NCI-H82 treated with DMSO at 0.1 percent for 48 hours (cell line): ENCODE results near the gene LAMB3.
A peak's percentile ranks its signal among the peaks of the same experiment; 100 is the strongest.

Experiments
- DNase-seq: peaks from one replicate; lab custom pipeline; 2025; ENCODE audit not compliant: unreplicated experiment; lab: John Stamatoyannopoulos, UW

Gene LAMB3

DNA sequence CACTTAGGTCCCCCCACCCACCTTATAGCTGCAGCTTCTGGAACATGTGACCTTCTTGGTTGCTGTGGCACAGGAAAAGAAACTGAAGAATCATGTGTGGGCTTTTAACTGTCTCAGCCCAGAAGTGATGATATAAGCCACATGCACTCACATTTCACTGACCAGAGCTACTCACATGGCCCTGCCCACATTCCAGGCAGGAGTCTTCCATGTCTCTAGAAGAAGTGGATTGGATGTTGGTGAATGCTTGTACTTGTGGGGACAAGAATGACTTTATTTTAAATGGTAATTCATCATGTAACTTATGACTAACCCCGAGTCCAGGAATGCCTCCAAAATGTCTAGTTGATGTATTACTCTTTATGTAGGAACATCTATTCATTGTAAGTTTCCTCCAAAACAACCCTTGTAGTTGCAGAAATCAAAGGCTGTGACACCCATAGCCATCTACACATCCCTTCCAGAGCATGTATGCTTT, 84.5 kb downstream of the LAMB3 start:
- no peak for DNase-seq

DNA sequence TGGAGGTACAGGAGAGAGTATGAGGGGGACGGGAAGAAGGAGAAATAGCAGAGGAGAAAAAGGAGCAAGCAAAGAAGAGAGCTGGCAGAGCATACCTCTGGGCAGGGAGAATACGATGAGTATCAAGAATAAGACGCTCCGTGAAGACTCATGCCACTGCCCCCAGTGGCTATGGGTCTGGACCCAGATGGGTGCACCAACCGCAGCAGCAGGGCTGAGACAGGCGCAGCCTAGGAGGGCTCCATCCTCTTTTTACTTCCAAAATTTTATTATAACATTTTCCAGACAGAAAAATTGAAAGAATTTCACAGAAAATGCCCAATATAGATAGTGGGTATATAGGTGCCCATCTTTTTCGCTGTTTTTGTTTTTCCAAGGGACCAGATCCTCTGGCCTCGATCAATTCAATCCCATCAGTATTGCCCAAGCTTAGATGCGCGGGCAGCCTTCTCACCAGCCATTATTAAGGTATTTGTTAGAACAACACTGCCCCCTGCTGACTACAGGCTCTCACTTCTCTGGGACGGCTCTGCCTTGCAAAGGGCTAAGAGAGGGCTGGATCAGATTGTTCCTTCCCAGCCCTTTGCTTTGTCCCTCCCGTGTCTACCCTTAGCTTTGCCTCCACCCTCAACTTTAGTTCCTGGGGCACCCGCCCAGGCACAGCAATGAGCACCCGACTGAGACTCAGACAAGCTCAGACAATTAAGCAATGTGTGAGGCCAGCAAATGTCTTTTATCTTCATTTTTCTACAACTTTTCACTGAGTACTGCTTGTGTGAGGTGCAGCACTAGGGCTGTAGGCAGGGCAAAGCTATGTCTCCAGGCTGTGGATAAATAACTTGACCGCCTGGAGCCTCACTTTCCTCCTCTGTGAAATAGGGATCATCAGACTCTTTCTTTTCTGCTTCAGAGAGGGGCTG, 86.2 kb downstream of the LAMB3 start:
- peak; percentile 96 for DNase-seq
